Stimulated activated CD4-positive, alpha-beta T cell treated with anti-CD3 and anti-CD28 coated beads, Interleukin-15, amount 100 ng/mL, for 1 hour (primary cell): ENCODE results near the gene NR2F1-AS1.

Experiments used
- DNase-seq, 2 donors: peaks; one replicate each; pipeline ENCODE4 v3.0.0-alpha.2; 2020; ENCODE audit warnings: low read depth in 1 of 2, low spot score in 1 of 2

The NR2F1-AS1 gene

DNA sequence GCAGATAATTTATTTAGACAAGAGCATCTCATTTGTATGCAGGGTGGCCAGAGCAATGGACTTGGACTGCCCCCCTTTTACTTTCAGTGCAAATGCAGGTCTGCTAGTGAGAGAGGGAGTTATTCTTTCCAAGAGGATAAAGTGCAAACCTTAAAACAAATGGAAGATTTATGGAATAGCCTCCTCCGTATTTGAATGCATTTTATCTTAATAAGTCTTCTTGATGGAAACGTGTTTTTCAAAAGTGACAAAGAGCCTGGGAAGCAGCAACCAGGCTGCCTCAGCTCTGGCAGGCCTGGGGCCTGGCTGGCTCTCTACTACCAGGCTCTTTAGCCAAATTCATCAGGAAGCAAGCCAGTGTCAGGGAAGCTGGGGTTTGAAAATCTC, 8.8 kb upstream of the NR2F1-AS1 start:
- DNase-seq, result no peak

DNA sequence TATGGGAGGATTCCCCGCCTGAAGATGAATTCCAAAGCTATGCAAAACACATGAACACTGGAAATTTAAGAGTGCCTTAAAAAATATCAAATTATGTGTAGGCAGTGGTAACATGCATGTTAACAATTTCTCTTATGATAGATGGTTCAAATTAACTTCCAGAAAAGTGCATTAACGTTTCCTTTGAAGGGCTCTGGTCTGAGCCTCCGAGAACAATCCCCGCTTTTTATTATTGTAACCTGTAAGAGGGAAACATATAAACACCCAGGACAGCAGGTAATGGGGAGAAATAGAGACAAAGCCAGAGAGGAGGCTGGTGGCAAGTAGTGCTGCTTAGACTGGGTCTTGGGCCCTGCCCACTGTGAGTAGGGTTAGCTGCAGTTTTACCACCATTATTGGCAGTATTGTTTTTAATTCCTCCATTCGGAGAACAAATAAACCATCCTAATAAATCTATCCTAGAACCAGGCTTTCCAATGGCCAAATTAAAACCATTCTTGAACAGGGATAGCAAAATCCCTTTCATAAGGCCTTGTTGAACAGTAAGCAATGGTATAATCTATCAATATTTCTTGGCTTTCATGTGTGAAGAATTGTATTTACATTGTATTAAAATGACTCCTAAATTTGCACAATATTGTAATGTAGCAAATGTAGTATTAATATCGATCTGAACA, 8.3 kb upstream of the NR2F1-AS1 start:
- DNase-seq, result no peak

DNA sequence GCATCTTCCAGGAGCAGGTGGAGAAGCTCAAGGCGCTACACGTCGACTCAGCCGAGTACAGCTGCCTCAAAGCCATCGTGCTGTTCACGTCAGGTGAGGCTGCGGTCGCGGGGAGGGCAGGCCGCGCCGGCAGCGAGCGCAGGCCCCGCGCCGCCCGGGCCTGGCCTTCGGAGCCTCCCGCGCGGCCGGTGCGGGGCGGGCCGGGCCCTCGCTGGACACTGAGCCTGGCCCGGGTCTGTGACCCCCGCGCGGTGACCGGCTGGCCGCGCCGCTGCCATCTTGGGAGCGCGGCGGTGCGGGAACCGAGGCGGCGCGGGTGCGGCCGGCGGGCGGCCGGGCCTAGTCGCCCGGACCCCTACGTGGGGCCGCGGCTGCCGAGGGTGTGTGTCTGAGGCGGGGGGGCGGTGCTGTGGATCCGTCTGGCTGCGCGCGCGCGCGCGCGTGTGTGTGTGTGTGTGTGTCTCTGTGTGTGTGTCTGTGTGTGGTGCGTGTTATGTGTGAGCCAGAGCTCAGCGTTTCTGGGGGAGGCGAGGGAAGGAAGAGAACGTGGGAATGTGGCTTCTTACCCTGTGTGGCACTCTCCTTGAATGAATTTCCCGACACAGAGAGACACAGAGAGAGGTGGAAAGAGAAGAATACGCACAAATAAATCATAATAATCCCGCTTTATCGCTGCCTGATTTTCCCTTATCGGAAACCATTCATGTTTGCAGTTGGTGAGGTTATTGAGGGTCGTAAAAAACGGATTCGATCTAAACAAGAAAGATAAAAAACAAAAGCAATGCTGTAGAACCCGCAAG, 7.5 kb upstream of the NR2F1-AS1 start:
- no peak for DNase-seq

DNA sequence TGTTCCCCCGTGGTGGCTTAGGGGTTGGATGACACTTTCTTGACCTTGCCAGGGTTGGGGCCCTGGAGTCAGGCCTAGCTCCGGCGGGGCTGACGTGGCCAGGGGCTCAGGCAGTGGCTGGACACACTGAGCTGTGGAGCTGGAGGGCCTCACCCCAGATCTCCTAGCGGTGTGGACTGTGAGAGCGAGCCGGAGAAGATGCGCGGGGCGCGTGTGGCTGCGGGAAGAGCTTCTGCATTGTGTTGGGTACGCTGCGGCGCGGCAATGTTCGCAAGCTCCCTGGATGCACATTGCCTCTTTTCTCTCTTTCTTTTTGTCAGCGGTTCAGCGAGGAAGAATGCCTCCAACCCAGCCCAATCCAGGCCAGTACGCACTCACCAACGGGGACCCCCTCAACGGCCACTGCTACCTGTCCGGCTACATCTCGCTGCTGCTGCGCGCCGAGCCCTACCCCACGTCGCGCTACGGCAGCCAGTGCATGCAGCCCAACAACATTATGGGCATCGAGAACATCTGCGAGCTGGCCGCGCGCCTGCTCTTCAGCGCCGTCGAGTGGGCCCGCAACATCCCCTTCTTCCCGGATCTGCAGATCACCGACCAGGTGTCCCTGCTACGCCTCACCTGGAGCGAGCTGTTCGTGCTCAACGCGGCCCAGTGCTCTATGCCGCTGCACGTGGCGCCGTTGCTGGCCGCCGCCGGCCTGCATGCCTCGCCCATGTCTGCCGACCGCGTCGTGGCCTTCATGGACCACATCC, 6.8 kb upstream of the NR2F1-AS1 start:
- DNase-seq, result no peak

DNA sequence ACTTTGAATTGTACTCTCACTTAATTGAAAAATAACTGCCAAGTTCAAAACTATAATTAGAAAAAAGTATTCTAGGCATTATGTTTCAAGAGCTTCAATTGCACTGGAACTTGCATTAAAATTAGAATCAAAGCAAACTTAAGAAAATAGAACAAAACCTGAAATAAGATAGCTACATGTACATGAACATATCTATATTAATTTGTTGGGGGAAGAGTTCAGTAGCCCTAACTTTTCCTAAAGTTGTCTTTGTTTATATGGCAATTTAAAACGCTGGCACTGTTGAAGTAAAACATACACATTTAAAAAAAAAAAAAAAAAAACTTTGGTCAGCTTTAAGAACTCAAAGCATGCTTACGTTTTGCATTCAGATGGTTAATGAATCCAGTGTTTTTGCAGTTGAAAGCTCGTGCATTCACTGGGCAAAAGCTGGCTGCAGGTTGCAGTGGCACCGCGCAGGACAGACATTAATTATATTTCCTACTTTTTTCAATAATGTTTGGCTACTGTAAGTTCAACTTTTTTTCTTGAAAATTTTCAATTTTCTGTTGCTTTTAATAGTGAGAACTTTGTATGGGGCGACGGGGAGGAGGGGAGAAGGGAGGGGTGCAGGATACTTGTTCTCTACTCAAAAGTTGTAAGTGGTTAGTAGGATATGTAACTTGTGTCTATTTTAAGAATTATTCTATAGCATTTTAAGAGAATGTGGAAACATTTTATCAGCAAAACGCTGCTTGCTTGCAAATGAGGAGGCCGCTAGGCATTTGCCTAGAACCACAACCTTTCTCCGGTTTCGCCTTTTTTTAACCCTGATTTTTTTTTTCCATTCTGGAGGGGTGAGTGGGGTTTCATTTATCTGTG, 5.9 kb upstream of the NR2F1-AS1 start:
- no peak for DNase-seq

DNA sequence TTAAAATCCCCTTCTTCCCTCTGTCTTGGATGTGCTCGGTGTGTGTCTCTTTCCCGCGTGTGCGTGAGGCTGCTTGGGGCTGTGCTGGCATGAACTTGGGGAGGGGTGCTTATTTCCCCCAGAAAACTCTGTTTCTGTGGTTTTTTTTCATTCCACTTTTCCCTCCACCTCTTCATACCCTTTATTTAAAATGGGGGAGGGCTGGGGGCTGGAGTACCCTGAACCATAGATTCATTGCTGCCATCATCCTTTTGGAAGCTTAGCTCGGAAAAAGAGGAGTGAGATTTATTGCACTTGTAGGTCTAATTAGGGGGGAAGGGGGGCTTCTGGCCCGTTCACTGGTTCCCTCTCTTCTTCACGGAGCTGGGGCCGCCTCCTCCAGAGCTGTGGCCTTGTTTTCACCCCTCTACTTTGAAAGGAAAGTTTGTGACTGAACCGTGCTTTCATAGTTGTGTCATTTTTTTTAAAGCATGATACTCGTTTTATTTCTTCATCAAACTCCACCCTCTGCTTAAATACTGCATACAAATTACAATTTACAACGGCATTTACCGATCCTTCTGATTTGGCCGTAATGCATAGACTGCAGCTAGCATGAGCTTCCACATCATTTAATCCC, 4.9 kb upstream of the NR2F1-AS1 start:
- DNase-seq, result no peak

DNA sequence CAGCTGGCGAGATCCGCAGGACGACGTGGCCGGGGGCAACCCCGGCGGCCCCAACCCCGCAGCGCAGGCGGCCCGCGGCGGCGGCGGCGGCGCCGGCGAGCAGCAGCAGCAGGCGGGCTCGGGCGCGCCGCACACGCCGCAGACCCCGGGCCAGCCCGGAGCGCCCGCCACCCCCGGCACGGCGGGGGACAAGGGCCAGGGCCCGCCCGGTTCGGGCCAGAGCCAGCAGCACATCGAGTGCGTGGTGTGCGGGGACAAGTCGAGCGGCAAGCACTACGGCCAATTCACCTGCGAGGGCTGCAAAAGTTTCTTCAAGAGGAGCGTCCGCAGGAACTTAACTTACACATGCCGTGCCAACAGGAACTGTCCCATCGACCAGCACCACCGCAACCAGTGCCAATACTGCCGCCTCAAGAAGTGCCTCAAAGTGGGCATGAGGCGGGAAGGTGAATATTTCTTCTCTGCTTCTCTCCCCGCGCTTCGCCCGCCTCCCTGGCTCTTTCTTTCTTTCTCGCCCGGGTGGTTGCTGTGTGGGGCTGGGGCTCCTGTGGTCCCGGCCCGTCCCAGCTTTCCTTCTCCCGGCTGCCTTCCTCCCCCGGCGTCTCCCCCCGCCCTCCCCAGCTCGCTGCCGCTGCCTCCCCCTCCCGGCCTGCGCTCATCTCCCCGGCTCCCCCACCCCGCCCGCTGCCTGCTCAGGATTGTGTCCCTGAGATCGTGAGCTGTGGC, 4.2 kb upstream of the NR2F1-AS1 start:
- DNase-seq, result no peak

DNA sequence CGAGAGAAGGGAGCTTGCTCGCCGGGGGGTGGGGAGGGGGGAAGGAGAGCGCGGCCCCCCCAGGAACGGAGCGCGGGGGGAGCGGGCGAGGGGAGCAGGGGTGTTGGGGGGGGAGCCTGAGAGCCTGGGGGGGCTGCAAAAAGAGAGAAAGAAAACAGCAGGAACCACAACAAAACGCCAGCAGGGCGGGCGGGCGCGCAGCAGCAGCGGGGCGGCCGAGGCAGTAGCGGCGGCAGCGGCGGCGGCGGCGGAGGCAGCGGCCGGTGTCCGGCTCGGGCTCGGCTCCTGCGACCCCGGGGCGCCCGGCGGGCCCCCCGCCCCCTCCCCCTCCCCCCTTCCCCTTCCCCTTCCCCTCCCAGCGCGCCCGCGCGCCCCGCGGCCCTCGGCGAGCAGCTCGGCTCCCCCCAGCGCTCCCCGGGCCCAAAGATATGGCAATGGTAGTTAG, 3.6 kb upstream of the NR2F1-AS1 start:
- DNase-seq, result no peak

DNA sequence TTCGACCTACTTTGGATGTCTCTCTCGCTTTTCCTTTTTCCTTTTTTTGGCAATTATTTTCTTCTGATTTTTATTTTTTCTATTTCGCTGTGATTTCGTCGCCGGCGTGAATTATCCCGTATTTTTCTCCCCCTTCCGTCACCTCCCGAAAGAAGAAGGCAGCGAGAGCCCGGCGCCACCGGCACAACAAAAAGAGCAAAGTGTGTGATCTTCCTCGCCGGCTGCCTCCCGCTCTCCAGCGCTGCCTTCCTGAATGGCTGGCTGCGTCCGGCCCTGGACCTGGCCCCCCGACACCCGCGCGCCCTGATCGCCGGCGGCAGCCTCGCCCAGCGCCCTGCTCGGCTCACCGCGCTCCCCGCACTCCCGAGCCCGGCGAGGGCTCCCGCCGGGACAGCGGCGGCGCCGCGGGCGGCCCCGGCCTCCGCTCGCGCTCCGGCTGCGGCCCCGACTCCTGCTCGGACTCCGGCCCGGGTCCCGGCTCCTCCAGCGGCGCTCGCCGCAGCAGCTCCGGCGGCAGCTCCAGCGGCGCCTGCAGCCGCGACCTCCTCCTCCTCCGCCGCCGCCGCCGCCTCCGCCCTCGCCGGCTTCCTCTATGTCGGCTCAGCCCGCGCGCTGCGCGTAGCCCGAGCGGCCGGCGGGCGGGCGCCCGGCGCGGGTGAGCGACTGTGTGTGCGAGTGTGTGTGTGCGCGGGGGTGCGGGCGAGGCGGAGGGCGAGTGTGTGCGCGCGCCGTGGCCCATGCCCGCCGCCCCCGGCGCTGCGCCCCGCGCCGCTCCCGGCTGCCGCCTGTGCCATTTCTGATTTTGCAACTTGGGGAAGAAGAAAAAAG, 3.0 kb upstream of the NR2F1-AS1 start:
- no peak for DNase-seq

DNA sequence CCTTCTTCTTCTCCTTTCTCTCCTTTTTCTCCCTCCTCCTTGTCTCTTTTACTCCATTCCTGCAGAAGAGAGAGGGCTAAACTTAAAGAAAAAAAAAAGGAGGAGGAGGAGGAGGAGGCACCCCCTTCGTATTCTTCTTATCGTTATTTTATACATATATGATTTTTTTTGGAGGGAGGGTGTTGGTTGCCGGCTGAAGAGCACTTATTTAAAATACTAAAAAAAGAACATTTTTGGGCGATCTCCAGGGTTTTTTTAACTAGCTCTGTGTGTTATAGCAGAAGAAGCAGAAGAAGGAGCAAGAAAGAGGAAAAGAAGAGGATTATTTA, 2.4 kb upstream of the NR2F1-AS1 start:
- no peak for DNase-seq

DNA sequence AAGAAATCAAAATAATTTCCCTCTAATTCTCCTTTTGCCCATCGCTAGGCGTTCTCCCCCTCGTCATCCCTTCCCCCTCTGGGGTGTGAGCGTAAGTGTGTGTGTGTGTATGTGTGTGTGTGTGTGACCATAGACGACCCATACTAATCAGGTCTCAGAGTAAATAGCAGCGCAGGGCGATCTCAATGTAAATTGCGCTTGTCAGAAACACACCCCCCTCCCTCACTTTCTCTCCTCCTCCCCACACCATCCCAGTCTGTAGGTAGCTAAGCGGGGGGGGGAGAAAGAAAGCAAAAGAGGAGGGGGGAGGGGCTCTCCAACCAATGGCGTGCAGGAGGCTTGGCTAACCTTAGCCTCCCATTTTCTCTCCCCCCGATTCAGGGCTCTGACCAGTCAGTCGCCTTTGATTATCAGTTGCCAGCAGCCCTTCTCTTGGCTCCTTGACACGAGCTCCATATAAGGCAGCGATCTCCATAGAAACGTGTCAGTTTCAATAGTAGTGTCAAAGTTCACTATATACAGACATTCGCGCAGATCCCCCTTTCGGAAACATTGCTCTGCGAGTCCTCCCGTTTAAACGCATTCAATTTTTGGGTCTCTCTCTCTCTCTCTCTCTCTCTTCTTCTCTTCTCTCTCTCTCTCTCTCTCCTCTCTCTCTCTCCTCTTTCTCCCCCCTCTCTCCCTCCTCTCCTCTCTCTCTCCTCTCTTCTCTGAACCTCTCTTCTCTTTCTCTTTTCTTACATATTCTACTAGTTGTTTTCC, 1.8 kb upstream of the NR2F1-AS1 start, which contains the start of gene NR2F1:
Gene NR2F1, plus strand, starts transcription at position 546 of the 762 bp plus-strand sequence. CDS start 1,802 bp downstream, outside the sequence.
- DNase-seq, result no peak

DNA sequence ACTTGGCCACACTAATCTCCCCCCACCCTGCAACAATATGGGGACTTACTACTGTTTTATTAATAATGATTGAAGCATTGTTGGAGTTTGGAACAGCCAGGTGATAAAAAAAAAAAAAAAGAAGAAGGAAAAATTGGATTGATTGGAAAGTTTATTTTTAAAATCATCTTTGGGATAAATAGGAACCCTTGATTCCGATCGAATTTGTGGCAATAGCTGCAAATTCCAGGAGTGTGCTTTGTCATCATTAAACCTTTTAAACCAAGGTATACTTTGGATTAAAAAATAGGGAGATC, 1.1 kb upstream of the NR2F1-AS1 start:
- DNase-seq, result no peak

DNA sequence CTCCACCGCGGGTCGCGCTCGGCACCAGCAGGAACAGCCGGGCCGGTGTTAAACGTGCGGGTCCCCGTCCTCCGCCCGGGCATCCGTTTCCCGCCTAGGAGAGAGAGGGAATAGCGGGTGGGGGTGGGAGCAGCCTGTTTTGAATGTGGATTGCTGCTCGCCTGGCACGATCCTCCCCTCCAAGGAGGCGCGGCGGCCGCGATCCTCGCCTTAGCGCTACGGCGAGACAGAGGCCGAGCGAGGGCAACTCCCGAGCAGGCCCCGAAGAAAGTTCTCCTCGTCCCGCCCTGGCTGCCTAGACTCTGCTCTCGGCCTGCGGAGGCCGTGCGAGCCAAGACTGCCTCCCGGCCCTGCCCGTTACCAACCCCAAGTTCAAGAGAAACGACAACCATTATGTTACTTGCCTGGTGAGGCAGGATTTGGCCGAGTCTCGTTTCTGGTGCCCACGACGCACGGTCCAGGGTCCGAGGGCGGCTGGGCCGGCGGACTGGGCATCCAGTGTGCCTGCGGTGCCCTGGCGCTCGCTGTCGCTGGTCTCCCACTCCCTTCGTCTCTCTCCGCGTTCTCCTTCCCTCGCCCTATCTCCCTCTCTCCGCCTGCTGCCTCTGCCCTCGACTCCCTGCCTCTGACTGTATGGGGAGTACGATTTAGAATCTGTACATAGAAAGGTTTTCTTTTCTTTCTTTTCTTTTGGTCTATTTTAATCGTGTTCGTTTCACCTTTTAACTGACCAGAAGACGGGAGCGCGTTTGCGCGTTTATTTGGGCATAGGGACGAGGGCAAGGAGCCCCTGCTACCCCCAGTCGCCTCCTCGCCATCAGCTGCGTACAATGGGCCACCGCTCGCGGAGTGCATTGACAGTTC, 724 bp downstream of the NR2F1-AS1 start:
- DNase-seq, result no peak

DNA sequence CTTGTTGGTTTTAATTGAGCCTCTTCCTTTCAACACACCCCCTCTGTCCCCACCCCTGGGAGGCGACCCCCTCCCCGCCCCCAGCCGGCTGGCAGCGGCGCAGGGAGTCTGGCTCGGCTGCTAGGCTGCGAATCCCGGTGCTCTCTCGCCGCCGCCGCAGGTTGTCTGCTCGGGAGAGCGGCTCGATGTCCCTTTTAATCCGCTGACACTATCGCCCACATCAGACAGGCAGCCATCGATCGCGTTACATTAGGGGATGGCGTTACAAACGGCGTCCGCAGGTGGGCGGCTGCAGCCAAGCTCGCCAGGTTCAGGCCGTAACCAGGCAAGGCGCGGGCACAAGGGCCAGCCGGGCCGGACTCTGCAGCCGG, 1.3 kb downstream of the NR2F1-AS1 start:
- DNase-seq, result no peak

DNA sequence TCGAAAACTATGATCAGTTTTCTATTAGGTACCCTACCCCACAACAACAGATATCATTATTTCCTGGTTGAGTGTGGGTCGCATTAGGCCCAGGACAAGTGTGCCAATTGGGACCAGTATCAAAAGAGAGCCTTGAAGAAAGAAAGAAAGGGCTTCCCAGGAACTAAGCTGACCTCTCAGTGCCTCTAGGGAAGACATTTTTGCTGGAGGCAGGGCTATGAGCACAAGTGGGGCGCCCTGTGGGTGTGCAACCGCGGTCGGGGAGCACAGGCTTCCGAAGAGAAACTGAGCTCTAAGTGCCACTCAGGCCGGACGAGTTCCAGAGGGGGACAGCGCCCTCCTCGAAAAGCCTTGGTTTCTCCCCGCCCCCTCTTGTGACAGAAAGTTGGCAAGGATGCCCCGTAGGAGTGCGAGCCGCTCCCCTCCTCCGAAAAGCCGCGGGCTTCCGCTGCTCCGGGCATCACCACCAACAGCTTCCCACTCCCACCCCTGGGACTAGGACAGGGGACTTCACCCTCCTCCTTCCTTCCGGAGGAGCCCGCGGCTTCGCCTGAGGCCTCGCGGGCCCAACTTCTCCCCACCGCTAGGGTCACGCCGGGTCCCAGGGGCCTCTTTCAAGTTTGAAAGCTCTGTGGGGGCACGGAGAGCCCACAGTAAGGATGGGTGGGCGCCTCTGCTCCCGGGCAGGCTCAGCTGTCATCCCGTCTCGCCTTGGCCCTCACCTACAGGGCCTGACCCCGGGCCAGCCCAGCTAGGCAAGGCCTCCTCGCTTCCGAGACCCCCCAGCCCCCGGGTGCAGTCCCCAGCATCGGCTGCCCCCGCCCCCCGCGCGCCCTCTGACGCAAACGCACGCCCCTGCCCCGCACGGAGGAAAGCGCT, 2.0 kb downstream of the NR2F1-AS1 start:
- no peak for DNase-seq
